Lung (tissue), 12 donors: ENCODE data around the gene SASS6. TPM values are rescaled to one million over a fixed set of nuclear protein-coding genes. Genes with fewer than 3 reads are reported as not detected.

Experiments used
- ATAC-seq: fragments of 200-7000 bp; cut with Tn5 transposase; one replicate; pipeline ENCODE4 v1.9.1; 2020; ENCODE audit warnings: moderate number of reproducible peaks; ENCODE audit not compliant: insufficient read depth, low FRiP score
- DNase-seq, 3 donors: peaks; one replicate each; pipeline ENCODE4 v3.0.0-alpha.2; 2013 to 2017
- H3K27ac ChIP-seq, 2 donors: one replicate each; pipeline ENCODE4 v1.5.1; 2013; ENCODE audit warnings: mild to moderate bottlenecking in 2 of 2, moderate library complexity in 2 of 2, control low read depth in 1 of 2, inconsistent platforms in 1 of 2, low read depth in 1 of 2, low read length in 1 of 2
- H3K27me3 ChIP-seq, 3 donors: one replicate each; pipeline ENCODE4 v1.5.1; 2013; ENCODE audit warnings: low read length in 2 of 3; ENCODE audit not compliant: control insufficient read depth in 3 of 3, insufficient read depth in 3 of 3
- H3K36me3 ChIP-seq, 4 donors: one replicate each; pipeline ENCODE4 v1.5.1; 2013; ENCODE audit warnings: low read length in 4 of 4, mild to moderate bottlenecking in 1 of 4, moderate library complexity in 1 of 4; ENCODE audit not compliant: control insufficient read depth in 4 of 4, insufficient read depth in 4 of 4
- H3K4me1 ChIP-seq, 5 donors: one replicate each; pipeline ENCODE4 v1.5.1; 2013; ENCODE audit warnings: low read length in 5 of 5, mild to moderate bottlenecking in 2 of 5, moderate library complexity in 1 of 5; ENCODE audit not compliant: control insufficient read depth in 5 of 5, insufficient read depth in 5 of 5
- H3K4me3 ChIP-seq: one replicate; pipeline ENCODE4 v1.5.1; 2013; ENCODE audit warnings: mild to moderate bottlenecking, control low read depth, moderate library complexity
- H3K9ac ChIP-seq, 2 donors: one replicate each; pipeline ENCODE4 v1.5.1; 2013; ENCODE audit warnings: low read length in 2 of 2, control low read depth in 1 of 2; ENCODE audit not compliant: insufficient read depth in 1 of 2
- H3K9me3 ChIP-seq, 4 donors: one replicate each; pipeline ENCODE4 v1.5.1; 2013; ENCODE audit warnings: low read length in 3 of 4, mild to moderate bottlenecking in 1 of 4, moderate library complexity in 1 of 4; ENCODE audit not compliant: control insufficient read depth in 4 of 4, insufficient read depth in 3 of 4
- WGBS, 2 donors: extraction: QIAGEN DNeasy Blood & Tissue Kit; methylation state at CpG; one replicate each; pipeline ENCODE4 v1.1.7; 2013; 5-methylcytosine and 5-hydroxymethylcytosine counted together
- polyA plus RNA-seq, 2 donors: library from polyadenylated mRNA; stranded (reverse); fragments of 200-250 nt; gene quantifications; one replicate each; pipeline ENCODE4 v1.2.1, GENCODE V29; 2013
- total RNA-seq, 2 donors: library from RNA; depleted of rRNA in 1 of 2; stranded (reverse); fragments of >200 nt in 1 of 2; gene quantifications; one replicate each; pipeline ENCODE4 v1.2.1, GENCODE V29; 2014 to 2021
- TF ChIP-seq, protein P1 (sequence below): IDR thresholded peaks from 2 replicates; pipeline ENCODE4 v1.5.1; 2012; ENCODE audit warnings: mild to moderate bottlenecking; ENCODE audit errors: control extremely low read depth, extremely low read depth
- donor health status: control.
- donor health status: control.
- donor health status: Bipolar disorder and iron deficiency.
- donor health status: healthy.
- donor health status: DM: yes; HTN: yes; CAD: no.

The SASS6 gene
- total and polyA plus RNA-seq, 4 donors, result 1.3 to 4.6 (median 1.9) TPM

DNA sequence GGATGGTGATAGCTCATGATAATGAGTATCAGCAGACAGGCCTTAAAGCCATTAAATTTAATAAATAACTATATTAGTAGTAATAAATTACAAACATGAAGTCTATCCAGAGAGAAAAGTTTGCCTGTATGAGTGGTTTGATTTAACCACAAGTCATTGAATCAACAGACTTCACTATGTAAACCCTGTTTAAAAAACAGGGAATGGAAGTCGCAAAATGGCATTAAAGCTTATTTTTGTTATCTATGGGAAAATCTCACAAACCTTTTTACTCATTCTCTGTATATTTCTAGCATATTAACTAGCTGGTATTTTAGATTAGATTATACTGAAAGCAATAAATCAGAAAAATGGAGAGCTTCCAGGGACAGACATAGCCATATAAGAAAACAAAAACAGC is 45.3 kb downstream of the SASS6 start:
- Histone ChIP-seq H3K9me3 (no peaks in the 10 kb centered on the region), H3K27me3 (no peaks in the 10 kb centered on the region), H3K4me3 (no peak overlapping the region), H3K27ac (no peak overlapping the region), H3K36me3 (peaks cover 0 to 6% (median 1%) of the 10 kb centered on the region in 4 donors), H3K9ac (no peak overlapping the region), H3K4me1 (no peaks in the 10 kb centered on the region)
- DNase-seq, result no peak
- WGBS, 2 donors, result 94 to 98% methylated on average over 1 of the region's 1 CpG
- TF ChIP-seq, protein P1, sequence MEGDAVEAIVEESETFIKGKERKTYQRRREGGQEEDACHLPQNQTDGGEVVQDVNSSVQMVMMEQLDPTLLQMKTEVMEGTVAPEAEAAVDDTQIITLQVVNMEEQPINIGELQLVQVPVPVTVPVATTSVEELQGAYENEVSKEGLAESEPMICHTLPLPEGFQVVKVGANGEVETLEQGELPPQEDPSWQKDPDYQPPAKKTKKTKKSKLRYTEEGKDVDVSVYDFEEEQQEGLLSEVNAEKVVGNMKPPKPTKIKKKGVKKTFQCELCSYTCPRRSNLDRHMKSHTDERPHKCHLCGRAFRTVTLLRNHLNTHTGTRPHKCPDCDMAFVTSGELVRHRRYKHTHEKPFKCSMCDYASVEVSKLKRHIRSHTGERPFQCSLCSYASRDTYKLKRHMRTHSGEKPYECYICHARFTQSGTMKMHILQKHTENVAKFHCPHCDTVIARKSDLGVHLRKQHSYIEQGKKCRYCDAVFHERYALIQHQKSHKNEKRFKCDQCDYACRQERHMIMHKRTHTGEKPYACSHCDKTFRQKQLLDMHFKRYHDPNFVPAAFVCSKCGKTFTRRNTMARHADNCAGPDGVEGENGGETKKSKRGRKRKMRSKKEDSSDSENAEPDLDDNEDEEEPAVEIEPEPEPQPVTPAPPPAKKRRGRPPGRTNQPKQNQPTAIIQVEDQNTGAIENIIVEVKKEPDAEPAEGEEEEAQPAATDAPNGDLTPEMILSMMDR, result no peak
- ATAC-seq, result no peak

DNA sequence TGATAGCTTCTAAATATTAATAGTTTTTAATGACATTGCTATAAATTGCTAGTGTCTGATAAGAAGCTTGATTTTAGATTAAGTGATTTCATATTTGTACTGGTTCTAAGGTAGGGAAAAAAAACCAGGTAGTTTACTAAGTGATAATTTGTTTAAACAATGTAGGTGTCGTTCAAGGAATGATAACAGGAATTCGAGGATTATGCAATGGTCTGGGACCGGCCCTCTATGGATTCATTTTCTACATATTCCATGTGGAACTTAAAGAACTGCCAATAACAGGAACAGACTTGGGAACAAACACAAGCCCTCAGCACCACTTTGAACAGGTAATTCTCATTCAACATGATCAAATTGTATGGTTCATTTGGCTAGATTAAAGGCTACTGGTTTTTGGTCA is 52.4 kb downstream of the SASS6 start:
- DNase-seq, result no peak

DNA sequence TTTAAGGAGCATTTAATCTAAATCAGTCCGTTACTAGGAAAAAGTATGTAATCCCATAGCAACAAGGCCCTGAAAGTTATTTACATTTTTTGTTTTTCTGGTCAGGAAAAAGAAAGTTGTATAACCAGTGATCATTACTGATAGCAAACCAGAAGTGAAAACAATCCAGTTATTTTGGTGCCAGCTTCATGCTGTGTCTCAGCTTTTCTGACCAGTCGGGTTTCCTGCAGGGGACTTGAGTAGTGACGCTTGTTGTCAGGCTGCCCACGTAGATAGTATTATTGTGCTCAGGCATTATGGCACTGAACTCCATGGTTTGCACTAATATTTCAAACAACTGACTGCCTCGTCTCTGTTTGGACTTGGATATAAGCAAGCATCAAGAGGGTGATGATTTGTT is 55.2 kb downstream of the SASS6 start:
- DNase-seq (no peak), ATAC-seq (no peak)
- TF ChIP-seq, protein P1, result no peak
- no peaks in the 10 kb centered on the region for H3K9me3 ChIP-seq
- no peak overlapping the region for H3K9ac ChIP-seq
- no peak overlapping the region for H3K4me3 ChIP-seq
- no peaks in the 10 kb centered on the region for H3K27me3 ChIP-seq
- 72 to 85% methylated on average over 5 of the region's 5 CpGs for WGBS, 2 donors
- H3K36me3 ChIP-seq, result peaks cover 22 to 29% (median 24%) of the 10 kb centered on the region in 4 donors
- peaks cover 0 to 15% (median 1%) of the 10 kb centered on the region in 5 donors for H3K4me1 ChIP-seq
- no peak overlapping the region for H3K27ac ChIP-seq

More for the DNA sequence above, 52.4 kb downstream of the SASS6 start:
- Histone ChIP-seq H3K27me3 (no peaks in the 10 kb centered on the region), H3K9me3 (no peaks in the 10 kb centered on the region), H3K27ac (no peak overlapping the region), H3K36me3 (peaks cover 14 to 20% (median 18%) of the 10 kb centered on the region in 4 donors), H3K9ac (peak overlapping the region in 1 of 2 donors; percentile 30), H3K4me3 (no peak overlapping the region), H3K4me1 (peaks cover 0 to 15% (median 0%) of the 10 kb centered on the region in 5 donors)
- 62 to 75% methylated on average over 3 of the region's 3 CpGs for WGBS, 2 donors
- TF ChIP-seq, protein P1, result no peak
- ATAC-seq, result no peak

DNA sequence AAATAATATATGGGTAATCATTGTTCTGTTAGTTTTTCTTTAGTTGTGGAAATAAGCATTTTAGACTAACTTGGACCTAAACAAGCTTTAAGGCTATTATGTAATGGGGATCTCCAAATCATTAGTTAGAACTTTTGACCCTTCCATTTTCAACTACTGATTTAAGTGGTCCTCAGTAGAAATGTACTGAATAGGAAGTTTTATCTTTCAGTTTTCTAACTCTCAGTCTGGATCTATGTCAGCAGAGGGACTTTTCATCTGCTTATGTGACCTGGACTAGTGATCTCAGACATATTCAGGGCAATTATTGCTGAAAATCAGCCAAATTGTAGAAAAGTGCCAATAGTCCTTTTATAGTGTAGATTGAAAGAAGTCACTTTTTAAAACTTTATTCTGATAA is 56.0 kb downstream of the SASS6 start:
- DNase-seq (no peak), ATAC-seq (no peak)
- H3K9ac ChIP-seq, result no peak overlapping the region
- TF ChIP-seq, protein P1, result no peak
- H3K36me3 ChIP-seq, result peaks cover 23 to 29% (median 27%) of the 10 kb centered on the region in 4 donors
- H3K4me1 ChIP-seq, result peaks cover 0 to 15% (median 1%) of the 10 kb centered on the region in 5 donors
- H3K4me3 ChIP-seq, result no peak overlapping the region
- no peaks in the 10 kb centered on the region for H3K9me3 ChIP-seq
- no peaks in the 10 kb centered on the region for H3K27me3 ChIP-seq
- no peak overlapping the region for H3K27ac ChIP-seq
